ENCODE data around the gene LPCAT1.

DNA sequence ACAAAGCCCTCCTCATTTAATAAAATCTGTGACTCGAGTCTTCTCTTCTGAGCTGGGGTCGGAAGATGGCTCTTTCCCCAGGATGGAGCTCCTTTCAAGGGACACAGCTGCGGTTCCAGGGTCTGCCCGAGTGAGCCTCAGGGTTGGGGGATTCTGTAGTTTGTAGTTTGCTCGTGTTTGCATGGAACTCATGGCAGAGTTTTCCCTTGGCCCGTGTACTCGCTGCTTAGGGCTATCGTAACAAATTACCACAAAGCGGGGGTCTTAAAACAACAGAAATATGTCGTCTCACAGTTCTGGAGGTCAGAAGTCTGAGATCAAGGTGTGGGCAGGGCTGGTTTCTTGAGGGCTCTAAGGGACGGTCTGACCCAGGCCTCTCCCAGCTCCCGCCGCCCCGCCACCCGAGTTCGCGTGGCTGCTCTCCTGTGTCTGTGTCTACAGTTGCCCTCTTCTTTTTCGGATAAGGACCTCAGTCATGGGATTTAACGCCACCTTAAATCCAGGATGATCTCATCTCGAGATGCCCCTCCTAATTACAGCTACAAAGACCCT lies 13.9 kb upstream of the LPCAT1 start:
- TF ChIP-seq, protein P1, sequence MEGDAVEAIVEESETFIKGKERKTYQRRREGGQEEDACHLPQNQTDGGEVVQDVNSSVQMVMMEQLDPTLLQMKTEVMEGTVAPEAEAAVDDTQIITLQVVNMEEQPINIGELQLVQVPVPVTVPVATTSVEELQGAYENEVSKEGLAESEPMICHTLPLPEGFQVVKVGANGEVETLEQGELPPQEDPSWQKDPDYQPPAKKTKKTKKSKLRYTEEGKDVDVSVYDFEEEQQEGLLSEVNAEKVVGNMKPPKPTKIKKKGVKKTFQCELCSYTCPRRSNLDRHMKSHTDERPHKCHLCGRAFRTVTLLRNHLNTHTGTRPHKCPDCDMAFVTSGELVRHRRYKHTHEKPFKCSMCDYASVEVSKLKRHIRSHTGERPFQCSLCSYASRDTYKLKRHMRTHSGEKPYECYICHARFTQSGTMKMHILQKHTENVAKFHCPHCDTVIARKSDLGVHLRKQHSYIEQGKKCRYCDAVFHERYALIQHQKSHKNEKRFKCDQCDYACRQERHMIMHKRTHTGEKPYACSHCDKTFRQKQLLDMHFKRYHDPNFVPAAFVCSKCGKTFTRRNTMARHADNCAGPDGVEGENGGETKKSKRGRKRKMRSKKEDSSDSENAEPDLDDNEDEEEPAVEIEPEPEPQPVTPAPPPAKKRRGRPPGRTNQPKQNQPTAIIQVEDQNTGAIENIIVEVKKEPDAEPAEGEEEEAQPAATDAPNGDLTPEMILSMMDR (IDR thresholded peaks at IDR 0.05) = no peak
- TF ChIP-seq ZFX (IDR thresholded peaks at IDR 0.05; ENCODE audit: borderline replicate concordance) = no peak

Data from 22Rv1 (cell line).